NCI-H526 treated with DMSO at 0.1 percent for 48 hours (cell line): ENCODE measurements around the gene COL15A1.

Source experiments
- DNase-seq: peaks from one replicate; lab custom pipeline; 2025; lab: John Stamatoyannopoulos, UW

The COL15A1 gene

GRCh38 chr9:98973171-98973570 is 29.5 kb downstream of the COL15A1 start:
- no peak for DNase-seq

- DNase-seq = no peak
Measured at GRCh38 chr9:98973576-98973975, 29.9 kb downstream of the COL15A1 start.

- no peak for DNase-seq
Measured at GRCh38 chr9:98974106-98974505, 30.4 kb downstream of the COL15A1 start.

- no peak for DNase-seq
Measured at GRCh38 chr9:98974554-98974953, 30.8 kb downstream of the COL15A1 start.

- peak; percentile 35 for DNase-seq
Measured at GRCh38 chr9:98974994-98975712, 31.4 kb downstream of the COL15A1 start.

GRCh38 chr9:98975838-98976237 is 32.1 kb downstream of the COL15A1 start:
- no peak for DNase-seq

GRCh38 chr9:98977246-98977714 is 33.6 kb downstream of the COL15A1 start:
- DNase-seq = no peak

- DNase-seq = no peak
Measured at GRCh38 chr9:98977813-98978212, 34.1 kb downstream of the COL15A1 start.

- DNase-seq = no peak
Measured at GRCh38 chr9:98978231-98978681, 34.5 kb downstream of the COL15A1 start.

GRCh38 chr9:98980291-98980690 is 36.6 kb downstream of the COL15A1 start:
- no peak for DNase-seq

GRCh38 chr9:98983295-98984268 is 39.9 kb downstream of the COL15A1 start:
- no peak for DNase-seq

- DNase-seq = no peak
Measured at GRCh38 chr9:98985596-98985995, 41.9 kb downstream of the COL15A1 start.

GRCh38 chr9:98986866-98987651 is 43.4 kb downstream of the COL15A1 start:
- no peak for DNase-seq

- DNase-seq = no peak
Measured at GRCh38 chr9:98989036-98990000, 45.6 kb downstream of the COL15A1 start.

- no peak for DNase-seq
Measured at GRCh38 chr9:98990181-98990870, 46.6 kb downstream of the COL15A1 start.

GRCh38 chr9:98992107-98992884 is 48.6 kb downstream of the COL15A1 start:
- DNase-seq = no peak

- no peak for DNase-seq
Measured at GRCh38 chr9:98992885-98993569, 49.3 kb downstream of the COL15A1 start.

- no peak for DNase-seq
Measured at GRCh38 chr9:98993570-98993945, 49.9 kb downstream of the COL15A1 start.
